ENCODE results near the gene NTM.

Gene NTM

GRCh38 chr11:131924457-131925201 lies 554.2 kb downstream of the NTM start:
- no peak overlapping the region for H3K27ac ChIP-seq
- TF ChIP-seq CTCF (conservative IDR thresholded peaks at IDR 0.05) (no peak), ZFX (IDR thresholded peaks at IDR 0.05) (no peak)

GRCh38 chr11:131925829-131926228 lies 555.4 kb downstream of the NTM start:
- TF ChIP-seq ZFX (IDR thresholded peaks at IDR 0.05) (no peak), CTCF (conservative IDR thresholded peaks at IDR 0.05) (no peak)

GRCh38 chr11:131928992-131929391 lies 558.6 kb downstream of the NTM start:
- TF ChIP-seq ZFX (IDR thresholded peaks at IDR 0.05) (no peak), CTCF (conservative IDR thresholded peaks at IDR 0.05) (no peak)
- H3K27ac ChIP-seq, result no peak overlapping the region

More at GRCh38 chr11:131925829-131926228, 555.4 kb downstream of the NTM start:
- no peak overlapping the region for H3K27ac ChIP-seq

- H3K27ac ChIP-seq, result no peak overlapping the region
- TF ChIP-seq ZFX (IDR thresholded peaks at IDR 0.05) (no peak), CTCF (conservative IDR thresholded peaks at IDR 0.05) (no peak)
Measured at GRCh38 chr11:131932584-131933325, 562.3 kb downstream of the NTM start.

DNA sequence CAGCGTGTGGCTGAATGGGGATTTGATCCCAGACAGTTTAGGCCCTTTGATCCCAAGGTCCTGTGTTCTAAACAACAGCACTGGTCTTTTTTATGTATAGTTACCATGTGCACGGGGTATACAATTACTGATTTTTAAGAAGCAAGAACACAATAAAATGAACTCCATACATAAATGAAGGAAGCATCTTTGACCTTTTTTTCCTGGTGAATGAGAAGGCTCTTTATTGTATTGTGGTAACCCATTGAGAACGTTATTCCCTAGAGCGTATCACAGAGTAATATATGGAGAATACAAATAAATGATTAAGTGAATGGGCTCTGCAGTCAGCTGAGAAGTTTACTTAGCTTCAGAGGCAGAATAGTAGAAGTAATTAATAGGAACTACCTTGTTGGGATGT lies 563.6 kb downstream of the NTM start:
- TF ChIP-seq CTCF (conservative IDR thresholded peaks at IDR 0.05) (no peak), ZFX (IDR thresholded peaks at IDR 0.05) (no peak)
- H3K27ac ChIP-seq, result no peak overlapping the region

DNA sequence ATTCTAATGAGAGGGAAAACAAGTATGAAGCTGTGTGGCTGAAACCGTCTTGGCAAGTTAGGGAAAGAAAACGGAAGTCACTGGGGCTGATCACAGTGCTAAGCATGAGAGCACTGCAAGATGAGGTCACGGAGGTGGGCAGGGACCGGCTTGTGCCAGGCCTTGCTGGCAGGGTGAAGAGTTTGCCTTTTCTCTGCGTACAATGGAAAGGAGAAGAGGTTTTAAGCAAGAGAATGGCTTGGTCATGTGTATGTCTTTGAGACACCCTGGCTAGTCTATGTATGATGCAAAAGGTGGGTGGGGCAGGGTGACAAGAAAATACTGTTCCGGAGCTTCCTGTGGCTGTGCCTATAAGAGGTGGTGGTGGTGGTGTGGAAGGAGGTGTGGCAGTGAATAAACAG lies 567.9 kb downstream of the NTM start:
- TF ChIP-seq ZFX (IDR thresholded peaks at IDR 0.05) (no peak), CTCF (conservative IDR thresholded peaks at IDR 0.05) (no peak)
- H3K27ac ChIP-seq, result no peak overlapping the region

DNA sequence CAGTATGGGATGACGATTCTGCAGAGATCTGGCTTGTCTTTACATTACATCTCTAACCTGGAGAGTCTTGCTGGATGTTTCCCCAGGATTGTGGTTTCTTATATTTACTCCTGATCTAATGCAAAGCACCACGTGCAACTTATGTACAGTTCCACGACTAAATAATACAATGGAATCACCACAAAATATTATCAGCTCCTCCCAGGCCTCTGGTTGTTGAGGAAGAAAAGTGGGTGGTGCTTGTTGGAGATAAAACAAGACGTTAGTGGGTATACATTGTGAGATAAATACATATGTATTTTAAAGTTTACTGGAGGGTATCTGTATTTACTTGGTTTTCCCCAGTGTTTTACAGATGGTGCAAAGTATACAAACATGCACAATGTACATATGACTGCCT lies 569.7 kb downstream of the NTM start:
- TF ChIP-seq CTCF (conservative IDR thresholded peaks at IDR 0.05) (no peak), ZFX (IDR thresholded peaks at IDR 0.05) (no peak)
- no peak overlapping the region for H3K27ac ChIP-seq

Data from C4-2B (cell line).